SU-DHL-6 (cell line): ENCODE data around the gene S1PR2.

Experiments used
- EZH2phosphoT487 ChIP-seq: fragments of 200-600 bp; sonication (generic), shearing (Covaris generic); conservative IDR thresholded peaks from 2 replicates; pipeline ENCODE4 v1.6.1; 2018; ENCODE audit warnings: mild to moderate bottlenecking, antibody characterized with exemption, low read length, moderate library complexity, mixed read lengths
- TF ChIP-seq, protein P1 (sequence below): fragments of 200-600 bp; sonication (generic); IDR thresholded peaks from one replicate; pipeline ENCODE4 v1.5.1; 2017; ENCODE audit warnings: antibody characterized with exemption, mild to moderate bottlenecking, low read length, moderate library complexity; ENCODE audit not compliant: insufficient read depth, poor library complexity, severe bottlenecking

DNA sequence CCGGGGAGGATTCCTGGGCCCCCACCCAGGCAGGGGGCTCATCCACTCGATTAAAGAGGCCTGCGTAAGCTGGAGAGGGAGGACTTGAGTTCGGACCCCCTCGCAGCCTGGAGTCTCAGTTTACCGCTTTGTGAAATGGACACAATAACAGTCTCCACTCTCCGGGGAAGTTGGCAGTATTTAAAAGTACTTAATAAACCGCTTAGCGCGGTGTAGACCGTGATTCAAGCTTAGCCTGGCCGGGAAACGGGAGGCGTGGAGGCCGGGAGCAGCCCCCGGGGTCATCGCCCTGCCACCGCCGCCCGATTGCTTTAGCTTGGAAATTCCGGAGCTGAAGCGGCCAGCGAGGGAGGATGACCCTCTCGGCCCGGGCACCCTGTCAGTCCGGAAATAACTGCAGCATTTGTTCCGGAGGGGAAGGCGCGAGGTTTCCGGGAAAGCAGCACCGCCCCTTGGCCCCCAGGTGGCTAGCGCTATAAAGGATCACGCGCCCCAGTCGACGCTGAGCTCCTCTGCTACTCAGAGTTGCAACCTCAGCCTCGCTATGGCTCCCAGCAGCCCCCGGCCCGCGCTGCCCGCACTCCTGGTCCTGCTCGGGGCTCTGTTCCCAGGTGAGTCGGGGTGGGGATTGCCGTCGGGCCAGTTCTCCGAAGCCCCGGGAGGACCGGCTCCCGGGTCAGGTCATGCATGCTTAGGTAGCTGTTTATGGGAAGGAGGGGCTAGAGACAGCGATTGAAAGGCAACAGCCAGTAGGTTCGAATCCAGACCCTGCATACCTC, 39.7 kb upstream of the S1PR2 start, which contains the start of gene ICAM1:
- TF ChIP-seq, protein P1, sequence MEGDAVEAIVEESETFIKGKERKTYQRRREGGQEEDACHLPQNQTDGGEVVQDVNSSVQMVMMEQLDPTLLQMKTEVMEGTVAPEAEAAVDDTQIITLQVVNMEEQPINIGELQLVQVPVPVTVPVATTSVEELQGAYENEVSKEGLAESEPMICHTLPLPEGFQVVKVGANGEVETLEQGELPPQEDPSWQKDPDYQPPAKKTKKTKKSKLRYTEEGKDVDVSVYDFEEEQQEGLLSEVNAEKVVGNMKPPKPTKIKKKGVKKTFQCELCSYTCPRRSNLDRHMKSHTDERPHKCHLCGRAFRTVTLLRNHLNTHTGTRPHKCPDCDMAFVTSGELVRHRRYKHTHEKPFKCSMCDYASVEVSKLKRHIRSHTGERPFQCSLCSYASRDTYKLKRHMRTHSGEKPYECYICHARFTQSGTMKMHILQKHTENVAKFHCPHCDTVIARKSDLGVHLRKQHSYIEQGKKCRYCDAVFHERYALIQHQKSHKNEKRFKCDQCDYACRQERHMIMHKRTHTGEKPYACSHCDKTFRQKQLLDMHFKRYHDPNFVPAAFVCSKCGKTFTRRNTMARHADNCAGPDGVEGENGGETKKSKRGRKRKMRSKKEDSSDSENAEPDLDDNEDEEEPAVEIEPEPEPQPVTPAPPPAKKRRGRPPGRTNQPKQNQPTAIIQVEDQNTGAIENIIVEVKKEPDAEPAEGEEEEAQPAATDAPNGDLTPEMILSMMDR = no peak
- TF ChIP-seq EZH2phosphoT487 = no peak
